IPS DF 4.7 (cell line): ENCODE results near the gene ZC3H4.
A peak's percentile ranks its signal among the peaks of the same experiment; 100 is the strongest.
"Not testable (repeated sequence)": the region's sequence is repeated elsewhere in the genome, so short reads cannot be mapped to it uniquely, and the experiment has no call there.

ENCODE experiments used
- DNase-seq: peaks from one replicate; pipeline ENCODE4 v3.0.0-alpha.2; 2013; ENCODE audit warnings: low spot score; ENCODE audit errors: extremely low read depth

The ZC3H4 gene

GRCh38 chr19:47112997-47113849, at the start of gene ZC3H4:
TSS of gene ZC3H4 (minus strand) at chr19:47113776. CDS start at chr19:47112584, 1,192 bp downstream.
- DNase-seq = peak; percentile 93

GRCh38 chr19:47161876-47162489, 48.4 kb upstream of the ZC3H4 start:
- no peak for DNase-seq

- DNase-seq = no peak
Measured at GRCh38 chr19:47158879-47159503, 45.4 kb upstream of the ZC3H4 start.

GRCh38 chr19:47158367-47158791, 44.8 kb upstream of the ZC3H4 start:
- no peak for DNase-seq

- peak; percentile 74 for DNase-seq
Measured at GRCh38 chr19:47157431-47158321, 44.1 kb upstream of the ZC3H4 start.

- no peak for DNase-seq
Measured at GRCh38 chr19:47156861-47157430, 43.4 kb upstream of the ZC3H4 start.

- DNase-seq = no peak
Measured at GRCh38 chr19:47155148-47155547, 41.6 kb upstream of the ZC3H4 start.

GRCh38 chr19:47153266-47153665, 39.7 kb upstream of the ZC3H4 start:
- DNase-seq = no peak

- no peak for DNase-seq
Measured at GRCh38 chr19:47152632-47153031, 39.1 kb upstream of the ZC3H4 start.

- no peak for DNase-seq
Measured at GRCh38 chr19:47152205-47152604, 38.6 kb upstream of the ZC3H4 start.

- DNase-seq = no peak
Measured at GRCh38 chr19:47151627-47152026, 38.1 kb upstream of the ZC3H4 start.

GRCh38 chr19:47146920-47147319, 33.3 kb upstream of the ZC3H4 start:
- DNase-seq = no peak

GRCh38 chr19:47145639-47146486, 32.3 kb upstream of the ZC3H4 start:
- DNase-seq = no peak

- no peak for DNase-seq
Measured at GRCh38 chr19:47144630-47145029, 31.1 kb upstream of the ZC3H4 start.

- DNase-seq = no peak
Measured at GRCh38 chr19:47143322-47144073, 29.9 kb upstream of the ZC3H4 start.

GRCh38 chr19:47142779-47143178, 29.2 kb upstream of the ZC3H4 start:
- no peak for DNase-seq

GRCh38 chr19:47141695-47142094, 28.1 kb upstream of the ZC3H4 start:
- no peak for DNase-seq

- not testable (repeated sequence) for DNase-seq
Measured at GRCh38 chr19:47141252-47141651, 27.7 kb upstream of the ZC3H4 start.

- DNase-seq = no peak
Measured at GRCh38 chr19:47135156-47135555, 21.6 kb upstream of the ZC3H4 start.
